GM21737 (cell line): ENCODE results near the gene PGBD5.
"Not testable (repeated sequence)": the region's sequence is repeated elsewhere in the genome, so short reads cannot be mapped to it uniquely, and the experiment has no call there.

Experiments
- ATAC-seq: cut with Tn5 transposase; IDR thresholded peaks from one replicate; pipeline ENCODE4 v1.9.1; 2021; ENCODE audit warnings: mild to moderate bottlenecking, moderate library complexity; ENCODE audit not compliant: unreplicated experiment

Gene PGBD5, protein sequence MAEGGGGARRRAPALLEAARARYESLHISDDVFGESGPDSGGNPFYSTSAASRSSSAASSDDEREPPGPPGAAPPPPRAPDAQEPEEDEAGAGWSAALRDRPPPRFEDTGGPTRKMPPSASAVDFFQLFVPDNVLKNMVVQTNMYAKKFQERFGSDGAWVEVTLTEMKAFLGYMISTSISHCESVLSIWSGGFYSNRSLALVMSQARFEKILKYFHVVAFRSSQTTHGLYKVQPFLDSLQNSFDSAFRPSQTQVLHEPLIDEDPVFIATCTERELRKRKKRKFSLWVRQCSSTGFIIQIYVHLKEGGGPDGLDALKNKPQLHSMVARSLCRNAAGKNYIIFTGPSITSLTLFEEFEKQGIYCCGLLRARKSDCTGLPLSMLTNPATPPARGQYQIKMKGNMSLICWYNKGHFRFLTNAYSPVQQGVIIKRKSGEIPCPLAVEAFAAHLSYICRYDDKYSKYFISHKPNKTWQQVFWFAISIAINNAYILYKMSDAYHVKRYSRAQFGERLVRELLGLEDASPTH

DNA sequence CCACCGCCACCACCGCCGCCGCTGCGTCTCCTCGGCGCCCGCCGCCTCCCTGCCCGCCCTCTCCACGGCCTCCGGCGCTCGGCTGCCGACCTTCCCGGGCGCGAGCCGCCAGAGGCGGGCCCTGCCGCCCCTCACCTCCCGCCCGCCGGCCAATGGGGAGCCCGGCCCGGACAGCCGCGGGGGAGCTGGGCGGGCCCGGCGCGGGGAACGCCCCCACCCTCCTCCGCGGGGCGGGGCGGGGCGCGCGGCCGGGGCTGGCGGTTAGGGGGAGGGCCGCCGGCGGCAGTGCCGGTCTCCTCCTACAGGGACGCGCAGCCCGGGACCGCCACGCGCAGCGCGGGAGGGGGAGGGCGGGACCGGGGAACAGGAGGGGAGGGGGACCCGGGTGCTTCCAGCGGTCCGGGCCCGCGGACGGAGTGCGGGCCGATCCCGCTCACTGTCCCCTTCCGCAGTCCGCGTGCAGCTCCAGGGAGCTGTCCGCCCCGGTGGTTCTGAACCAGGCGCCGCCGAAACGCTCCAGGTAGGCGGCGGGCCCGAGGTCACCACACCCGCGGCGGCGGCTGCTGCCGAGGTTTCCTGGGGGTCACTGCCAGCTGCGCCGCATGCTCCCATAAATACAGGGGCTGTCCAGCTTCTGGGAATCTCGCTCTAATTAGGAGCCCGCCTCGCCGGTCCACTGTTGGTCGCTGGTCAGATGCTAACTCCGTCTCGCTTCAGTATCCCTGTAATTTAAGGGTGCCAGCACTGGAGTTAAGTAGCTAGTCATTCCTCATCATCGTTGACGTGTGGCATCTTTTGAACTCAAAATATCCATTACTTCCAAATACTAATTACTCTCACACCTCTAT, at the start of gene PGBD5:
PGBD5 (minus strand) TSS at position 87 of the 848 bp plus-strand sequence. CDS start 404 bp downstream, outside the sequence.
- ATAC-seq: peak; percentile 86

DNA sequence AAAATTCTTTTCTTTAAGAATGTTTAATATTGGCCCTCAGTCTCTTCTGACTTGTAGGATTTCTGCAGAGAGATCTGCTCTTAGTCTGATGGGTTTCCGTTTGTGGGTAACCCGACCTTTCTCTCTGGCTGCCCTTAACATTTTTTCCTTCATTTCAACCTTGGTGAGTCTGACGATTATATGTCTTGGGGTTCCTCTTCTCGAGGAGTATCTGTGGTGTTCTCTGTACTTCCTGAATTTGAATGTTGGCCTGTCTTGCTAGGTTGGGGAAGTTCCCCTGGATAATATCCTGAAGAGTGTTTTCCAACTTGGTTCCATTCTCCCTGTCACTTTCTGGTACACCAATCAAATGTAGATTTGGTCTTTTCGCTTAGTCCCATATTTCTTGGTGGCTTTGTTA, 48.8 kb upstream of the PGBD5 start:
- ATAC-seq: not testable (repeated sequence)

DNA sequence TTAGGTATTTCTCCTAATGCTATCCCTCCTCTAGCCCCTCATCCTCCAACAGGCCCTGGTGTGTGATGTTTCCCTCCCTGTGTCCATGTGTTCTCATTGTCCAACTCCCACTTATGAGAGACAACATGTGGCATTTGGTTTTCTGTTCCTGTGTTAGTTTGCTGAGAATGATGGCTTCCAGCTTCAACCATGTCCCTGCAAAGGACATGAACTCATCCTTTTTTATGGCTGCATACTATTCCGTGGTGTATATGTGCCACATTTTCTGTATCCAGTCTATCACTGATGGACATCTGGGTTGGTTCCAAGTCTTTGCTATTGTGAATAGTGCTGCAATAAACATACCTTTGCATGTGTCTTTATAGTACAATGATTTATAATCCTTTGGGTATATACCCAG, 44.6 kb upstream of the PGBD5 start:
- not testable (repeated sequence) for ATAC-seq

DNA sequence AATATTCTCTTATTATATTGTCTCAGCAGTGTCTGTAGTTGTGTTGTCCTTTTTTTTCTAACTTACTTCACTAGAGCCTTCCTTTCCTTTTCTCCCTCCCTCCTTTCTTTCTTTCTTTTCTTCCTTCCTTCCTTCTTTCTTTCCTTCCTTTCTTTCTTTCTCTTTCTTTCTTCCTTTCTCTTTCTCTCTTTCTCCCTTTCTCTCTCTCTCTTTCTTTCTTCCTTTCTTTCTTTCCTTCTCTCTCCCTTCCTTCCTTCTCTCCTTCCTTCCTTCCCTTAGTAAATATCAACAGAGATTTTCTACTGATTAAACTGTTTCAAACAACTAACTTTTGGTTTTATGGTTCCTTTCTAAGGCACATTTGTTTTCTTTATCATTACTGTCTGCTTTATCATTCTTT, 43.1 kb upstream of the PGBD5 start:
- ATAC-seq: no peak

DNA sequence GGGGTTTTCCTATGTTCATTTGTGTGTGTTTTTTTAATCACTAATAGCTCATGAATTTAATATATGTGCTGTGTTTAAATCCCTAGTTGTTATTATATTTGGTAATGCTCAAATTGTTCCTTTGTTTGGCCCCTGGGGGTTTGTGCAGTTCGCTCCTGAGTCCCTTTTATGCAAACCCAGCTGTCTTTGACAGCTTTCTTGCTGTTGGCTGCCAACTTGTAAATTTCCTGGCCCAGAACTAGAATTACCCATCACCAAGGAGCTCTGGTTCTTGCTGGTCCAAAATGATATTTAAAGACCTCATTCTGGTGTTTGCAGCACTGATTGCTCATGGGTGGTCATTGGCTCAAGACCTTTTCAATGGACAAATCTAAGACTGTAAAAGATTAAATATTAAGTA, 39.6 kb upstream of the PGBD5 start:
- ATAC-seq: no peak

DNA sequence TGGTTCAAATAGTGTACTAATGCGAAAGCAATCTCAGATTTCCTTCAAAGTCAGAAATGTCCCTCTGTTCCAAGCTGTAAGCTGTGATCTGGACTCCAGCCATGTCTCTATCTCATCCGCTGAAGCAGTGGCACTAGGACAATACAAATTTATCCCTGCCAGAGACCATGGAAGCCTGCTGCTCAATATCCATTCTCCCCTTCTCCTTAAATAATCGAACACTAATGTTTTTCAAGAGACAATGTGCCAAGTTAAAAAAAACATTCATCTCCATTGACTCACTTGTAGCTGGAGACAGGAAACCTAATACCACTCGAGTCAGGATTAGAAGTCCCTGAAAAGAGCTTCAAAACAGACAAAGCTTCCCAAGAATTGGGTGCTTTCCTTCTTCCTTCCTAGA, 38.5 kb upstream of the PGBD5 start:
- ATAC-seq: no peak

DNA sequence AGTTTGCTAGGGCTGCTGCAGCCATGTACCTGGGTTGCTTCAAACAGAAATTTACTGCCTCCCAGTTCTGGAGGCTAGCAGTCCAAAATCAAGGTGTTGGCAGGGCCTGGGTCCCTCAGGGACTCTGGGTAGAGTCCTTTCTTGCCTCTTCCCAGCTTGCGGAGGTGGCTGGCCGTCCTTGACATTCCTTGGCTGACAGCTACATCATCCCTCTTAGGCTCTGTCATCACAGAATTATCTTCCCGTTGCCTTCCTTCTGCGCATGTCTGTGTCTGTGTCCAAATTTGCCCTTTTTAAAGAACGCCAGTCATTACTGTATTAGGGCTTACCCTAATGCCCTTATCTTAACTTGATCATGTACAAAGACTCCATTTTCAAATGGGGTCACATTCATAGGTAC, 37.6 kb upstream of the PGBD5 start:
- ATAC-seq: no peak

DNA sequence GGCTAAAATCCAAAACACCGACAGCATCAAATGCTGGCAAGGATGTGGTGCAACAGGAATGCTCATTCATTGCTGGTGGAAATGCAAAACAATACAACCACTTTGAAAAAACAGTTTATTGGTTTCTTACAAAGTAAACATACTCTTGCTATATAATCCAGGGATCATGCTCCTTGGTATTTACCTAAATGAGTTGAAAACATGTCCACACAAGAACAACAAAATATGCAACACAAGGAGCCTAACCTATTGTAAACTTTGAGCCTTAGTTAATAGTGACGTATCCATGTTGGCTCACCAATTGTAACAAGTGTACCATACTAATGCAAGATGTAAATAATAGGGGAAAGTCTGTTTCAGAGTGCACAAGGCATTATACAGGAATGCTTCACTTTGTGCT, 37.2 kb upstream of the PGBD5 start:
- no peak for ATAC-seq

DNA sequence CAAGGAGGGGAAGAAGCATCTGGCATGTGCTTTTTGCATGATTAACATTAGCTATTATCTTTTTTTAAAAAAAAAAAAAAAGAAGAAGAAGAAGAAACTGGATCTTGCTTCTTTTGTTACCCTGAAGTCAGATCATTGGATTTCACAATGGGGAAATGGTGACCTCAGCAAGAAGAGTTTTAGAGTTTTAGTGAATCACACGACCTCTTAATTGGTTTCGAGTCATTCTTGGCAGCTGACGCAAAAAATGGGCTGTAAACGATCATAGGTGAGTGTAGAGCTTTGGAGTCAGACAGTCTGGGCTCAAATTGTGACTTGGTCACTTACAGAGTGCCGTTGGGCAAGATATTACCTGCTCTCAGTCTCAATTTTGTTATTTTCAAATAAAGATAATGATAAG, 33.3 kb upstream of the PGBD5 start:
- ATAC-seq: no peak

DNA sequence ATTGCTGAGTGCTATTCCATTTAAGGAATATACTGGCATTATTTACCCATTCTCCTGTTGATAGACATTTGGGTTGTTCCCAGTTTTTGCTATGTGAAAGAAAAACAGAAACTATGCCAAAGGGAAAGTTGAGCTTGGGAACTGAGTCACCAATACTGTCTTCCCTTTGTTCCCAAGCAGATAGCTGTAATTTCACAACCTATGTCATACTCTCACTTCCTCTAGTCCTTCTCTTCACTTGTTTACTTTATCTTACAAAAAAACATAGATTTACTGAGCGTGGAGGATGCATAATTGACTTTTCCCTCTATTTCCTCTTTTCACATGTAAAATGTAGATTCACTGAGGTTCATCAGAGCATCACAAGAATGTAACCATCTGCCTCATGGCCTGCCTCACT, 32.4 kb upstream of the PGBD5 start:
- ATAC-seq: no peak

DNA sequence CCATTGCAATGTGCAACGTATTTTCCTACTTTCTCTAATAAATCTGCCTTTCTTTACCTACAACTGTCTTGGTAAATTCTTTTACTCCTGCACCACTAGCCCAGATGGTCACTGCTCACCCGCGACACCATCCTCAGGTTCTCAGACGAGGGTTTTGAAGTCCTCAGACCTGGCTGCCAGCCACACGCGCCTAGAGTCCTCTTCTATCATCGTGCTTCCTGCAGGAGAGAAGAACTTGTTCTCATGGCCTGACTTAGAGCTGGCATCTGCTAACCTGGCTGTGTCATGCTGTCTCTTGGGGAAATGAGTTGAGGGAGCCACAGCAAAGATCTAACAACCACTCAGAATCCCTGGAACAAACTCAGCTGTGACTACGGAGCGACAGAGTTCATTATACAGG, 30.3 kb upstream of the PGBD5 start:
- no peak for ATAC-seq

DNA sequence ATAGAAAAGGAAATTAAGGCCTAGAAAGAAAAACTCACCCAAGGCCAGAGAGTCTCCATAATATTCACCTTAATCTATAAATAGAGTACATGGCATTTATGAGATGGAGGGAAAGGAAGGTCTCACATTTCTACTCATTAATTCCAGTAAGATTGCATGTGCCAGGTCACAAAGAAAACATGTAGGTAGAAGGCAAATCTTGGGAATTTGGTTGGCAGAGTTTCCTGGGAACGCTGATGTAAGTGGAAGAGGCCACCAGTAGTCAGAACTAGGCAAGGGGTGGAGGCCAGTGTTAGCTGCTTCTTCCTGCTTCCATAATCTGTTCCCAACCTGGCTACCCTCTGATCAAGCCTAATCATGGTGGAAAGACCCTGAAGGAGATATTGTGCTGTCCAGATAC, 29.2 kb upstream of the PGBD5 start:
- ATAC-seq: no peak

DNA sequence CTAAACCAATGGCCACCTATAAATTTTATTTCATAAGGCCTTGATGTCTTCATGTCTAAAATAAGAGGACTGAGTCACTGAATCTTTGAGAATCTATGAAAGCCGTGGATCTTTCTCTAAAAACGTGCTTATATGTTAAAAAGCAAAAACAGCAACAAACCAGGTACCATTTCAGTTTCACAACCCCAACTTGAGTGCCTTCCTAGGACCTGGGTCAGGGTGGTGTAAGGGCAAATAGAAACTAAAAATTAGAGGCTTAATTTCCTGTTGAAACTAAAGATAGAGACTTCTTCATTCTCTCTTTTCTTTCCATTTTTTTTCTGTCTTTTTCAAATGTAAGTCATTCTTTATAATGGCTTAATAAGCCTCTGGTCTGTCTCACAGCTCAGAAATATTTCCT, 27.2 kb upstream of the PGBD5 start:
- no peak for ATAC-seq

DNA sequence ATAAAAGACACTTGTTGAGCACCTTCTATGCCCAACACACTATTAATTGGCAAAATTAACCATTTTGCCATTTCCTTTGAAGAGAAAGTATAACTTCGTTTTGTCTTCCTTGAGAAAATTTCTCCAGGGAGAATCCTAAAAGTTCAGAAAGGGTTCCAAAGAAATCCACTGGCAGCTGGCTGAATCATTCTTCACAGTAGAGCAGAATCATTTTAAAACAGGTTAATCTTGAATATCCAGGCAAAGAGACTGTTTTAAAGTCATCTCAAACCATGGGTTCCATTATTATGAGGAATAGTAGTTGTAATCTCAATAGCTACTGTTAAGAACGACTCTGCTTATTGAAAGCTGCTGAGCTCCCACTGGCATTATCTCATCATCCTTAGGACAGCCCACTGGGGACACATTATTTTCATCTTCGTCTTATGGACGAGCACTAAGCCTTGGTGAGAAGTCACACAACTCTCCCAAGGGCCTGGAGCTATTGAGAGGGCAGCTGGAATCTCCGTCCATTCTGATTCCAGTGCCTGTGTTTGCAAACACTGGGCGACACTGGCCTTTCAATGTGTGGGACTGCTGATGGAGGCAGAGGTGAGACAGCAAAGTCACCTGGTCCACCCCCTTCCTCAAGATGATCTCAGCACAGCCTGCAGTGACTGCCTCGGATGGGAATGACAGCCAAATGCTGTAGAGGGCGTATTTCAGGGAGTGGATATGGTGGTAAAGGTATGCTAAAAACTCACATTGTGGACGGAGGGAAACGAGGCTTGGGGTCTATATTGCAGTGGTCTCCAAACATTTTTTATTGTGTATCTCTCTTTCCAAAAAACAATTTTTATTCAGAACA, 15.3 kb upstream of the PGBD5 start:
- ATAC-seq: no peak

DNA sequence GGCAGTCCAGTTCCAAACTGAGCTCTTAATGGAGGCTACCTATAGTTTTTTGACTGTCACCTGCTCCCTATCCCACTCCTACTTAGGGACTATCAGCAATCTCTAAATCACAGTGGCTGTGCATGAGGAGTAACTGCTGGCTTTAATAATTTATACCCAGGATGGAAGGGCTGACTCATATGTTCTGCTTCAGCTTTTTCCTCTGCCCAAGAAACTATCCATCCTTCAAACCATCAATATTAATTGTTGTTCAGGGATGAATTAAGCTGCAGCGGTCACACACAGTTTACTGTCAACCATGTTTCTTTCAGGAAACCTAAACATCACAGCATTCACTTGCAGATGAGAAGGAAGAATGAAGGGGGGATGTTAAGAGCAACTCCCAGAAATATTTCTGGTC, 9.0 kb upstream of the PGBD5 start:
- ATAC-seq: no peak

DNA sequence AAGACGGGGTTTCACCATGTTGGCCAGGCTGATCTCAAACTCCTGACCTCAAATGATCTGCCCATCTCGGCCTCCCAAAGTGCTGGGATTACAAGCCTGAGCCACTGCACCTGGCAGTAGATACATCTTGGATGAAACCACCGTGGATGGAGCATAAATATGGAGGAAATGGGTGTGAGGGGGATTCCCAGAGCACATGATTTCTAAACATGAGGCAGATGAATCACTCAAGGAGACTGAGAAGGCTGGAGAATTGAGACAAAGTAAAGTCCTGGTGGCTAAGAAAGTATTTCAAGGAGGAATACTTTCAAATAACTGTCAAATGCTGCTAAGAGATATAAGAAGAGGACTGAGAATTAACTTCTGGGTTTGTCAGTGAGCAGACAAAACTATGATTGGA, 5.4 kb upstream of the PGBD5 start:
- ATAC-seq: no peak

DNA sequence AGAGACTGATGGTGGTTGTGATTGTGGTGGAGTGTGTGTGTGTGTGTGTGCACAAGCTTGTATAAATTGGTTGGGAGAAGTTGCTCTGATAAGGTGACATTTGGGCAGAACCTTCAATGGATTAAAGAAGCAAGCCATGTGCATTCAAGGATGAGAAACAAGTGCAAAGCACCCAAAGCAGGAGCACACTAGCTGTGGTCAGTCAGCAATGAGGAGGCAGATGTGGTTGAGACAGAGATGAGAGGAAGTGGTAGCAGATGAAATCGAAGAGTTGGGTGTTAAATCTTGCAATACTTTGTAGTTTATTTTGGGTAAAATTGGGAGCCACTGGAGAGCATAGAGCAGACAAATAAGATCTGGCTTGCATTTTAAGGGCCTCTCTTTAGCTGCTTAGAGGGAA, 4.4 kb upstream of the PGBD5 start:
- no peak for ATAC-seq

DNA sequence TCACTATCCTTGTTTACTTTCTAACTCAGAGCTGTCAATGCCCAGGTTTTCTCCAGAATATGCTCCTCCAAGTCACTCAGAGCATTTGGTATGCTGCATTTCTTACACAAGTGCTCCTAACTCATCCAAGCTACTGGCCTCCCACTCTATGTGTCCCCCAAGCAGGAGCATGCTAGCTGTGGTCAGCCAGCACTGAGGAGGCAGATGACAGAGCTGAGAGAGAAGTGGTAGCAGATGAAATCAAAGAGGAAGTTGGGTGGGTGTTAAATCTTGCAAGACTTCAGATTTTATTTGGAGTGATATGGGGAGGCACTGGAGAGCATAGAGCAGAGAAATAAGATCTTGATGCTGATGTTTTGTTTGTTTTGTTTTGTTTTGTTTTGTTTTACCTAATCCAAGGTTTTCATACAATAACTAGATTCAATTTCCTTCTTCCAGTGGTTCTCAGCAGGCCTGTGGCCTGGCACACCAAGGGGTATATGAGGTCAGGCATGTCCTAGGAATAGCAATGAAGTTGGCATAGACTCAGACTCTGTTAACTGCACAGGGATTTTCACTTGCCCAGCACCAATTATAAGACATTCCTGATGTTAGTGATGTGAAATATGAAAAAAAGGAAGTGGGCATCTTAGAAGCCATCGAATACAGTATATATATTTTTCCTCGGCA, 3.1 kb upstream of the PGBD5 start:
- ATAC-seq: no peak

DNA sequence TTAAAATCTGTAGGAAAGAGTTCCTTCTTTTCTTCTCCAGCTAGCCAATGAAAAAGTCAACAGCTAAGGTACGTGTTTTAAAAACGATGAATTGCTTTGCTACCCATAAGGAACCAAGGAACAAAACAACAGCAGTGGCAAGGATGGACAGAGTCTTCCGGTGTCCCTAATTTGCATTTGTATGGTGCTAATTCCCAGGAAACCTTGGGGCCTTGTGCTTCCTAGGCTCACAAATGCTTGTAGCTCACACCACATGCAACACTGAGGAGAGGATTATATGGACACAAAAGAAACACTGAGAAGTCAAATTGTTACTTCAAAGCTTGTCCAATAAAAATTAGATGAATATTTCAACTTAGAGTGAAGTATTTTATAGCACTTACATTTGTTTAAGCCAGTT, 1.8 kb upstream of the PGBD5 start:
- ATAC-seq: no peak

DNA sequence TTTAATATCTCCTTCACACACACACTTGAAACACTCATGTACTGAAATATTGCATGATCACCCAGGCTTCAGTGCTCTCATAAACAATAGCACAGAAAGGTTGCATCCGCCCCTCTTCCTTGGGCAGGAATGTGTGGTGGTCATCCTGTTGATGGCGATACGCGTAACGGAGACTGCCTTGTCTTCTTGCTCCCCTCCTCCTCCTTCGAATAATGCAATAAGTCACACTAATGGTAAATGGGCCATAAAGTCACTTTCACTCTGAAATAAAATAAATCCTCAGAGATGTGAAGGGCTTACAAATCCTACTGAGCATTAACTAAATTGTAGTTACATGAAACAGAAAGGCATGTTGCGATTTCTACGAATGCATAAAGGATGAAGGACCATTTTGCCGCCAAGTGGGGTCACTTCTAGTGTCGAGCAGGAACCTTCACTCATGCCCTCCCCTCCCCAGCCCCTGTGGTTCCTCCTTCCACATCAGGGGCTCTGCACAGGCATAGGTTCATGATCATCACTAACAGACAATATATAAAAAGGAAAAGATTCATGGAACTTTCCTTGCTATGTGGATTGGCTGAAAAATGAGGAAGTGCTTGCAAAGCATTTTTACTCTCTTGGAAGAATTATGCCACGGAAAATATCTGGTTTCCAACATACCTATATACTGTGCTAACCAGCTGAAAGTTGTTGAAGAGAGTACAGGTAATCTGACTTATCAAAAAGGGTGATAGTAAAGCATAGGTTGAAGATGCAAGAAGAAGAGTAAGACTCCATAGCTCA, 1.2 kb upstream of the PGBD5 start:
- no peak for ATAC-seq
